Keratinocyte (primary cell): ENCODE results near the gene CCDC85B.

ENCODE experiments used
- CTCF ChIP-seq, 3 experiments: IDR thresholded peaks in 1 of 3; conservative IDR thresholded peaks in 1 of 3; optimal IDR thresholded peaks in 1 of 3; 2 replicates in 2 of 3; 3 replicates in 1 of 3; pipeline versions ENCODE3 to v1.5.1; 2011; ENCODE audit warnings: low read length in 3 of 3, mild to moderate bottlenecking in 3 of 3, moderate library complexity in 2 of 3, control low read depth in 1 of 3, inconsistent platforms in 1 of 3; ENCODE audit not compliant: insufficient read depth in 2 of 3; ENCODE audit errors: extremely low read depth in 1 of 3
- EZH2 ChIP-seq: IDR thresholded peaks from one replicate; pipeline ENCODE4 v1.6.1; 2012; ENCODE audit warnings: inconsistent platforms, mild to moderate bottlenecking, low read length, moderate library complexity

- TF ChIP-seq CTCF (optimal IDR thresholded peaks at IDR 0.05 in 1 of 3, IDR thresholded peaks at IDR 0.05 in 1 of 3, conservative IDR thresholded peaks at IDR 0.05 in 1 of 3; ENCODE audit: extremely low read depth in 1 of 3, insufficient read depth in 2 of 3, low read length in 3 of 3) (no peak), EZH2 (no peak)
Observed at GRCh38 chr11:65915101-65915820, 24.8 kb downstream of the CCDC85B start.
